Heart left ventricle (tissue), 16 donors: Measurements from ENCODE around the gene USF2. TPM values are rescaled to one million over a fixed set of nuclear protein-coding genes. Genes with fewer than 3 reads are reported as not detected.
A peak's percentile ranks its signal among the peaks of the same experiment; 100 is the strongest.

ENCODE experiments used
- ATAC-seq, 4 donors: fragments of 200-7000 bp; cut with Tn5 transposase; one replicate each; pipeline ENCODE4 v1.9.1; 2020 to 2022; ENCODE audit warnings: moderate library complexity in 4 of 4, mild to moderate bottlenecking in 3 of 4, moderate number of reproducible peaks in 1 of 4
- DNase-seq, 5 donors: peaks; one replicate each; pipeline ENCODE4 v3.0.0-alpha.2; 2020
- H3K27ac ChIP-seq, 12 donors: fragments of 200-600 bp; sonication (generic) in 4 of 12; one replicate each; pipeline versions ENCODE4 v1.5.0 to v1.8.0; 2016 to 2022; ENCODE audit warnings: mild to moderate bottlenecking in 2 of 12
- H3K27me3 ChIP-seq, 9 donors: fragments of 200-600 bp; sonication (generic) in 2 of 9; one replicate each; pipeline versions ENCODE4 v1.5.1 to v1.8.0; 2016 to 2022; ENCODE audit warnings: mild to moderate bottlenecking in 3 of 9
- H3K36me3 ChIP-seq, 9 donors: fragments of 200-600 bp; sonication (generic) in 2 of 9; one replicate each; pipeline versions ENCODE4 v1.5.0 to v1.8.0; 2018 to 2022; ENCODE audit warnings: mild to moderate bottlenecking in 2 of 9
- H3K4me1 ChIP-seq, 12 donors: fragments of 200-600 bp; sonication (generic) in 4 of 12; one replicate each; pipeline versions ENCODE4 v1.5.0 to v1.8.0; 2016 to 2022; ENCODE audit warnings: mild to moderate bottlenecking in 3 of 12
- H3K4me3 ChIP-seq, 12 donors: fragments of 200-600 bp; sonication (generic) in 4 of 12; one replicate each; pipeline versions ENCODE4 v1.5.0 to v1.8.0; 2017 to 2022; ENCODE audit warnings: mild to moderate bottlenecking in 9 of 12, moderate library complexity in 4 of 12
- H3K9me3 ChIP-seq, 12 donors: fragments of 200-600 bp; sonication (generic) in 4 of 12; one replicate each; pipeline versions ENCODE4 v1.5.0 to v1.8.0; 2016 to 2022; ENCODE audit warnings: mild to moderate bottlenecking in 1 of 12
- CTCF ChIP-seq, 12 donors: fragments of 200-600 bp; sonication (generic) in 4 of 12; IDR thresholded peaks; one replicate each; pipeline versions ENCODE4 v1.5.0 to v1.8.0; 2018 to 2022; ENCODE audit warnings: antibody characterized with exemption in 12 of 12, mild to moderate bottlenecking in 5 of 12
- POLR2A ChIP-seq, 2 donors: fragments of 450-650 bp; IDR thresholded peaks; one replicate each; pipeline ENCODE4 v1.6.1; 2017; ENCODE audit warnings: antibody characterized with exemption in 2 of 2, mild to moderate bottlenecking in 2 of 2, moderate library complexity in 2 of 2
- WGBS, 4 donors: extraction: QIAGEN DNeasy Blood & Tissue Kit in 2 of 4; methylation state at CpG; one replicate each; pipeline versions ENCODE4 v1.1.5 to v1.1.7; 2013 to 2018; 5-methylcytosine and 5-hydroxymethylcytosine counted together
- intact Hi-C, 10 donors: fragments of 100-400 bp; cut with DNase I; formaldehyde crosslinking; loops; one replicate each; pipeline versions ENCODE4 v1.11.1 to v1.14.2; 2022
- polyA plus RNA-seq, 2 donors: library from polyadenylated mRNA; stranded (reverse); fragments of 200-250 nt; gene quantifications; one replicate each; pipeline ENCODE4 v1.2.3, GENCODE V29; 2013
- total RNA-seq, 9 donors: library from RNA; depleted of rRNA in 2 of 9; stranded (reverse); fragments of >200 nt in 2 of 9; fragmentation: NEBNext Ultra II Directional in 3 of 9; extraction: Animal tissue kit (Norgen Biotek cat#: 25700) in 3 of 9; gene quantifications; one replicate each; pipeline versions ENCODE4 v1.1.0 to v1.2.4, GENCODE V29; 2016 to 2023
- donor health status: ischemic (EF 13 %, LVEDD 7.1; RV severe dilation, severe dysfunction).
- donor health status: healthy with polysubstance abuse.
- donor health status: DM: no; HTN: yes; CAD: no.
- donor health status: DM: no; HTN: no; CAD: no.
- donor health status: ischemic (EF 25% LVEDD 6.9; RV normal size, moderate dysfunction).
- donor health status: ischemic (EF 25% LVEDD 5.7; RV mildly dilated, moderate dysfunction).
- donor health status: healthy.
- donor health status: DM: yes; HTN: yes; CAD: no.
- donor health status: ischemic (EF 35%, LVEDD 5.7; RV mildly dilated, moderate dysfunction).
- donor health status: nonischemic (EF 11% LVEDD 7.7; RV severe dilation, severe dysfunction).
- donor health status: DM: yes; HTN: yes; CAD: no.
- donor health status: PGD.
- donor health status: ischemic (EF 29% LVEDD 5.4; RV normal size, mild dysfunction).
- donor health status: nonischemic (EF 23%, LVEDD 6.1; RV moderate dilation, normal function).

Gene USF2
- total and polyA plus RNA-seq, 11 donors: 134 to 251 (median 159) TPM

GRCh38 chr19:35305181-35305580 is 36.4 kb downstream of the USF2 start:
- intact Hi-C loops: no loop called here
- peaks cover 0 to 16% (median 6%) of the 10 kb centered on the region in 9 donors for H3K27me3 ChIP-seq

GRCh38 chr19:35306473-35307246 is 37.9 kb downstream of the USF2 start:
- Histone ChIP-seq H3K9me3 (no peaks in the 10 kb centered on the region), H3K27ac (no peak overlapping the region), H3K4me1 (peaks cover 0 to 11% (median 0%) of the 10 kb centered on the region in 12 donors), H3K27me3 (peaks cover 0 to 6% (median 0%) of the 10 kb centered on the region in 9 donors), H3K36me3 (no peaks in the 10 kb centered on the region), H3K4me3 (no peak overlapping the region)
- TF ChIP-seq CTCF (IDR thresholded peaks at IDR 0.05) (no peak), POLR2A (IDR thresholded peaks at IDR 0.05) (no peak)
- 87 to 92% (median 89%) methylated on average over 20 of the region's 20 CpGs for WGBS, 4 donors
- DNase-seq (peak in 1 of 5 donors; percentile 27), ATAC-seq (no peak)
- intact Hi-C loops: no loop called here

More at GRCh38 chr19:35305181-35305580, 36.4 kb downstream of the USF2 start:
- DNase-seq (peak in 2 of 5 donors; percentile 7 to 21), ATAC-seq (no peak)
- Histone ChIP-seq H3K36me3 (no peaks in the 10 kb centered on the region), H3K4me3 (no peak overlapping the region), H3K27ac (no peak overlapping the region), H3K4me1 (peaks cover 0 to 11% (median 0%) of the 10 kb centered on the region in 12 donors), H3K9me3 (no peaks in the 10 kb centered on the region)
- 84 to 95% (median 87%) methylated on average over 6 of the region's 6 CpGs for WGBS, 4 donors
- TF ChIP-seq POLR2A (IDR thresholded peaks at IDR 0.05) (no peak), CTCF (IDR thresholded peaks at IDR 0.05) (no peak)

GRCh38 chr19:35307931-35308330 is 39.2 kb downstream of the USF2 start:
- H3K27me3 ChIP-seq: peaks cover 0 to 5% (median 0%) of the 10 kb centered on the region in 9 donors

More at GRCh38 chr19:35307931-35308330, 39.2 kb downstream of the USF2 start:
- Histone ChIP-seq H3K36me3 (no peaks in the 10 kb centered on the region), H3K27ac (no peak overlapping the region), H3K4me1 (peaks cover 0 to 11% (median 0%) of the 10 kb centered on the region in 12 donors), H3K9me3 (no peaks in the 10 kb centered on the region), H3K4me3 (no peak overlapping the region)
- intact Hi-C loops: no loop called here
- TF ChIP-seq CTCF (IDR thresholded peaks at IDR 0.05) (no peak), POLR2A (IDR thresholded peaks at IDR 0.05) (no peak)
- 76 to 78% (median 78%) methylated on average over 10 of the region's 10 CpGs for WGBS, 4 donors
- DNase-seq (peak in 1 of 5 donors; percentile 25), ATAC-seq (no peak)
